ENCODE data around the gene IL9R.
"Not testable (repeated sequence)": the region's sequence is repeated elsewhere in the genome, so short reads cannot be mapped to it uniquely, and the experiment has no call there.

Gene IL9R

GRCh38 chrX:156001667-156002021, 4.1 kb downstream of the IL9R start:
- no peak for ATAC-seq (replicated peaks)
- Mint-ChIP-seq H3K27ac (peak overlapping the region; percentile 13 to 33), H3K4me1 (ENCODE audit: low read depth in 2 of 2) (peaks cover 17 to 33% of the 10 kb centered on the region in 2 donors), H3K4me3 (peak overlapping the region in 1 of 2 donors; percentile 42), H3K27me3 (no peaks in the 10 kb centered on the region), H3K36me3 (ENCODE audit: insufficient read depth) (peaks cover 2% of the 10 kb centered on the region), H3K9me3 (no peaks in the 10 kb centered on the region)
- no peak for DNase-seq

DNA sequence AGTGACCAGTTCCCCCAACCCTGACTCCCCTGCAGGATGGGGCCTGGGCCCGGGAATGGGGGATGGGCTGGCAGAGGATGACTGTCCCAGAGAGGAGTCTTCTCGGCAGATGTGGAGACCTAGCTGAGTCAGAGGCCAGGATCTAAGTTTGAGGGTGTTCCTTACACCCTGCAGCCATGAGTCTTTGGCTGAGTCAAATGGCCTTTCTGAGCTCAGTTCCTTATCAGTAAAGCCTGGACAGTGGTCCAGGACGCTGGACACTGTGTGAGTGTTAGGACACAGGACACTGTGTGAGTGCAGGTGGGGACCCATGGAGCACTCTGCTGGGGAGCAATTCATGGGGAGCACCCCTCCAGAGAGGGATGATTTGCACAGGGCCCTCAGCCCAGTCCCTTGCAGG, 5.0 kb downstream of the IL9R start:
- Mint-ChIP-seq H3K27me3 (no peaks in the 10 kb centered on the region), H3K27ac (no peak overlapping the region), H3K4me1 (ENCODE audit: low read depth in 2 of 2) (peaks cover 15 to 25% of the 10 kb centered on the region in 2 donors), H3K9me3 (no peaks in the 10 kb centered on the region), H3K4me3 (no peak overlapping the region), H3K36me3 (ENCODE audit: insufficient read depth) (peaks cover 2% of the 10 kb centered on the region)
- ATAC-seq (replicated peaks) (no peak), DNase-seq (no peak)

DNA sequence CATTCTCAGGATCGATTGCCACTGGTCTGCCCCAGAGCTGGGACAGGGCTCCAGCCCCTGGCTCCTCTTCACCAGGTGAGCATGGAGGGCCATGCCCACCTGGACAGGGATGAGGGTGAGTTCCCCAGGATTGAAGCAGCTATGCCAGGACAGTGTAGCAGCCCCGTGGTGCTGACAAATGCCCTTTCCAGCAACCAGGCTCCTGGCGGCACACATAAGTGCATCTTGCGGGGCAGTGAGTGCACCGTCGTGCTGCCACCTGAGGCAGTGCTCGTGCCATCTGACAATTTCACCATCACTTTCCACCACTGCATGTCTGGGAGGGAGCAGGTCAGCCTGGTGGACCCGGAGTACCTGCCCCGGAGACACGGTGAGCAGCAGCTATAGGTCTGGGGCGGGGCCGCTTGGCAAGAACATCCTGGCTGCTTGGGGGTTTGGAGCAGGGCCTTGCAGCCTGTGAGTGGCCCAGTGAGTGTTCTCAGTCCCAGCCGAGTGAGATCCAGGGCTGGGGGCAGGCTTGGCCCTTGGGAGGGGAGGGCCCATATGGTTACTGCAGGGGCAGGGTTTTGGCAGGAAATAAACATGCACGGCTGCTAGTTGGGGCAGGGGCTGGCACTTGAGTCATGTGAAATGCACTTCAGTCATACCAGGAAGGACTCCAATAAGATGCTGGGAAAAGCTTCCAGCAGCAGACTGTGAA, 6.1 kb downstream of the IL9R start:
- ATAC-seq (replicated peaks) (no peak), DNase-seq (no peak)
- Mint-ChIP-seq H3K9me3 (no peaks in the 10 kb centered on the region), H3K4me3 (no peak overlapping the region), H3K27ac (peak overlapping the region in 1 of 2 donors; percentile 47), H3K36me3 (ENCODE audit: insufficient read depth) (peaks cover 2% of the 10 kb centered on the region), H3K27me3 (no peaks in the 10 kb centered on the region), H3K4me1 (ENCODE audit: low read depth in 2 of 2) (peaks cover 10 to 19% of the 10 kb centered on the region in 2 donors)

DNA sequence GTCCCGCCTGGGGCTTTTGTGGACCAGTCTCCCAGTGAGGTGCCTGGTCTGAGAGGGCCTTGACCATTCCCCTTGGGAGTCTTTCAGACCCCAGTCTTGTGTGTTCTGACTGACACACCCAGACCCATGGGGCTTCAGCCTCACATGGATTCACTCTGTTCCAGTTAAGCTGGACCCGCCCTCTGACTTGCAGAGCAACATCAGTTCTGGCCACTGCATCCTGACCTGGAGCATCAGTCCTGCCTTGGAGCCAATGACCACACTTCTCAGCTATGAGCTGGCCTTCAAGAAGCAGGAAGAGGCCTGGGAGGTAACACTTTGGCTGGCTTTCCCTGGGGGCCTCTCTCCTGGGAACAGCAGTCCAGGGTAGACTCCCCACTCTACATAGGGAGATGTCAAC, 6.8 kb downstream of the IL9R start:
- ATAC-seq (replicated peaks) (no peak), DNase-seq (no peak)
- H3K36me3 Mint-ChIP-seq (ENCODE audit: insufficient read depth): peaks cover 2% of the 10 kb centered on the region
- peak overlapping the region in 1 of 2 donors; percentile 47 for H3K27ac Mint-ChIP-seq
- H3K4me1 Mint-ChIP-seq (ENCODE audit: low read depth in 2 of 2): peaks cover 10 to 19% of the 10 kb centered on the region in 2 donors
- no peak overlapping the region for H3K4me3 Mint-ChIP-seq
- H3K27me3 Mint-ChIP-seq: no peaks in the 10 kb centered on the region
- no peaks in the 10 kb centered on the region for H3K9me3 Mint-ChIP-seq

GRCh38 chrX:156004740-156005139, 7.2 kb downstream of the IL9R start:
- DNase-seq (no peak), ATAC-seq (replicated peaks) (no peak)
- Mint-ChIP-seq H3K4me3 (no peak overlapping the region), H3K27ac (no peak overlapping the region), H3K9me3 (no peaks in the 10 kb centered on the region), H3K4me1 (ENCODE audit: low read depth in 2 of 2) (peaks cover 10 to 19% of the 10 kb centered on the region in 2 donors), H3K36me3 (ENCODE audit: insufficient read depth) (peaks cover 2% of the 10 kb centered on the region), H3K27me3 (no peaks in the 10 kb centered on the region)

GRCh38 chrX:156005144-156005543, 7.6 kb downstream of the IL9R start:
- DNase-seq (no peak), ATAC-seq (replicated peaks) (no peak)
- peaks cover 2% of the 10 kb centered on the region for H3K36me3 Mint-ChIP-seq (ENCODE audit: insufficient read depth)
- H3K4me3 Mint-ChIP-seq: no peak overlapping the region
- H3K4me1 Mint-ChIP-seq (ENCODE audit: low read depth in 2 of 2): peaks cover 10 to 17% of the 10 kb centered on the region in 2 donors
- H3K27ac Mint-ChIP-seq: no peak overlapping the region
- no peaks in the 10 kb centered on the region for H3K27me3 Mint-ChIP-seq
- H3K9me3 Mint-ChIP-seq: no peaks in the 10 kb centered on the region

- DNase-seq: not testable (repeated sequence)
These were observed 9.0 kb downstream of the IL9R start for GRCh38 chrX:156006468-156006867.

DNA sequence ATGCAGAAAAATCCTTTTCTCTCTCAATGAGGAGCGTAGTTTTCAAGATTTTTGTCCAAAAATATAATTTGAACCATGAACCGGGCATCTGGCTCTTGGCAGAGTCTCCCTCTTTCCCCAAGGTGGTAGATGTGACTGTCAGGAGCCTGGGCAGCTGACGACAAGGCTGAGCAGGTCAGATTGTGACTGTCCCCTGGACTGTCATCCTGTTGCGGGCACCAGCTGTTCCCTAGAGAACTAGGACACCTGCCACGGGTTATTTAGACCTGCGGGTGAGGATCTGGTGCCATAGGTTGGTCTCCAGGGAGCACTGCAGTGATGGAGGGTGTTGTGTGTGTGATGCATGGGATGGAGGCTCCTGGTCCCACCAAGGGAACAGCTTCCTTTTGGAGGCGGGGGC, 10.9 kb downstream of the IL9R start:
- H3K9me3 Mint-ChIP-seq; H3K27ac Mint-ChIP-seq; H3K4me3 Mint-ChIP-seq; H3K36me3 Mint-ChIP-seq (ENCODE audit: insufficient read depth); DNase-seq; ATAC-seq (replicated peaks); H3K27me3 Mint-ChIP-seq; H3K4me1 Mint-ChIP-seq (ENCODE audit: low read depth in 2 of 2): not testable (repeated sequence)

More at GRCh38 chrX:156006468-156006867, 9.0 kb downstream of the IL9R start:
- H3K4me1 Mint-ChIP-seq (ENCODE audit: low read depth in 2 of 2): peaks cover 6 to 11% of the 10 kb centered on the region in 2 donors
- not testable (repeated sequence) for H3K27me3 Mint-ChIP-seq; H3K27ac Mint-ChIP-seq; H3K9me3 Mint-ChIP-seq; ATAC-seq (replicated peaks); H3K4me3 Mint-ChIP-seq; H3K36me3 Mint-ChIP-seq (ENCODE audit: insufficient read depth)

DNA sequence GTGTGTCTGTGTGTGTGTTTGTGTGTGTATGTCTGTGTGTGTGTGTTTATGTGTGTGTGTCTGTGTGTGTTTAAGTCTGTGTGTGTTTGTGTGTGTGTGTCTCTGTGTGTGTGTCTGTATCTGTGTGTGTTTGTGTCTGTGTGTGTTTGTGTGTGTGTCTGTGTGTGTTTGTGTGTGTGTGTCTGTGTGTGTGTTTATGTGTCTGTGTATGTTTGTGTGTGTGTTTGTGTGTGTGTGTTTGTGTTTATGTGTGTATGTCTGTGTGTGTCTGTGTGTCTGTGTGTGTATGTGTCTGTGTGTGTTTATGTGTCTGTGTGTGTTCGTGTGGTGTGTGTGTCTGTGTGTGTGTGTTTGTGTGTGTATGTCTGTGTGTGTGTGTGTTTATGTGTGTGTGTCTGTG, 11.4 kb downstream of the IL9R start:
- no peaks in the 10 kb centered on the region for H3K27me3 Mint-ChIP-seq
- H3K27ac Mint-ChIP-seq: no peak overlapping the region
- no peak for ATAC-seq (replicated peaks)
- no peak for DNase-seq
- H3K36me3 Mint-ChIP-seq (ENCODE audit: insufficient read depth): no peaks in the 10 kb centered on the region
- no peak overlapping the region for H3K4me3 Mint-ChIP-seq
- H3K4me1 Mint-ChIP-seq (ENCODE audit: low read depth in 2 of 2): peaks cover 1 to 2% of the 10 kb centered on the region in 2 donors
- H3K9me3 Mint-ChIP-seq: no peaks in the 10 kb centered on the region

- H3K36me3 Mint-ChIP-seq (ENCODE audit: insufficient read depth); H3K27ac Mint-ChIP-seq; H3K27me3 Mint-ChIP-seq; H3K4me3 Mint-ChIP-seq; H3K9me3 Mint-ChIP-seq; H3K4me1 Mint-ChIP-seq (ENCODE audit: low read depth in 2 of 2); ATAC-seq (replicated peaks); DNase-seq: not testable (repeated sequence)
These were observed 12.2 kb downstream of the IL9R start for GRCh38 chrX:156009691-156010090.

DNA sequence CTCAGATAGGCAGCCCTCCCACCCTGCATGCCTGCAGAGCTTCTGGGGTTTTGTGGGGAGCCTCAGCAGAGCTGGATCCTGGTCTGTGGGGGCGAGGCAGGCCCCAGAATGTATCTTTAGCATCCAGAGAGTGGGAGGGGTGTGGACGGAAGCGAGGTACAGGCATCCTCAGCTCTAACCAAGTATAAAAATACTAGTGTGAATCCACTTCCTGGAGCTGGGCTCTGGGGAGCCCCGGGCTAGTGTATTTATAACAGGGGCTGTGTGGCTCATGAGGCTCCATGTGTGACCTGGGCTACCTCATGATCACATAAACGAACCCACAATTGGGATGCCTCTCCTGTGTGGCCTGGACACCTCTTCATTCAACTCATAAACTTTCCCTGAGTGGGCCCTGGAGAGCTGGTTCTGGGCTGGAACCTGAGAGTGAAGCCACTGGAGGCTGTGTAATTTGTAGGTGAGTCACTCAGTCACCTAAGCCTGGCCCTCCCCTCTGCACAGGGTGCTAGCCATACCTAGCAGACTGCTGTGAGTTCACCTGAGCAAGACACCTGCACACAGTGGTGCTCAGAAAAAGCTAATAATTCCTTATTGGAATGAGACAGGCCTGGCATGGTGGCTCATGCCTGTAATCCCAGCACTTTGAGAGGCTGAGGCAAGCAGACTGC, 15.9 kb downstream of the IL9R start:
- peak; percentile 74 for ATAC-seq (replicated peaks)
- H3K4me3 Mint-ChIP-seq; H3K9me3 Mint-ChIP-seq; H3K27me3 Mint-ChIP-seq; H3K36me3 Mint-ChIP-seq (ENCODE audit: insufficient read depth); H3K27ac Mint-ChIP-seq; DNase-seq; H3K4me1 Mint-ChIP-seq (ENCODE audit: low read depth in 2 of 2): not testable (repeated sequence)

DNA sequence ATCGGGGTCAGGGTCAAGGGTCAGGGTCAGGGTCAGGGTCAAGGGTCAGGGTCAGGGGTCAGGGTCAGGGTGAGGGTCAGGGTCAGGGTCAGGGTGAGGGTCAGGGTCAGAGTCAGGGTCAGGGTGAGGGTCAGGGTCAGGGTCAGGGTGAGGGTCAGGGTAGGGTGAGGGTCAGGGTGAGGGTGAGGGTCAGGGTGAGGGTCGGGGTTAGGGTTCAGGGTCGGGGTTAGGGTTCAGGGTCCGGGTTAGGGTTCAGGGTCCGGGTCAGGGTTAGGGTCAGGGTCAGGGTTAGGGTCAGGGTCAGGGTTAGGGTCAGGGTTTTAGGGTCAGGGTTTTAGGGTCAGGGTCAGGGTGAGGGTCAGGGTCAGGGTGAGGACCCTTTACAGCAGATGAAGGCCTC, 22.4 kb downstream of the IL9R start:
- not testable (repeated sequence) for H3K27ac Mint-ChIP-seq; DNase-seq; H3K4me1 Mint-ChIP-seq (ENCODE audit: low read depth in 2 of 2); ATAC-seq (replicated peaks); H3K4me3 Mint-ChIP-seq; H3K9me3 Mint-ChIP-seq; H3K36me3 Mint-ChIP-seq (ENCODE audit: insufficient read depth); H3K27me3 Mint-ChIP-seq

DNA sequence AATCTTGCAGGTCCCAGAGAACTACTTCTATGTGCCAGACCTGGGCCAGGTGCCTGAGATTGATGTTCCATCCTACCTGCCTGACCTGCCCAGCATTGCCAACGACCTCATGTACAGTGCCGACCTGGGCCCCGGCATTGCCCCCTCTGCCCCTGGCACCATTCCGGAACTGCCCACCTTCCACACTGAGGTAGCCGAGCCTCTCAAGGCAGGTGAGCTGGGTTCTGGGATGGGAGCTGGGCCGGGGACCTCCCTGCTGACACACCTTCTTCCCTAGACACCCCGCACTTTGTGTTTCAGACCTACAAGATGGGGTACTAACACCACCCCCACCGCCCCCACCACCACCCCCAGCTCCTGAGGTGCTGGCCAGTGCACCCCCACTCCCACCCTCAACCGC, 25.5 kb downstream of the IL9R start:
- not testable (repeated sequence) for H3K4me1 Mint-ChIP-seq (ENCODE audit: low read depth in 2 of 2); H3K36me3 Mint-ChIP-seq (ENCODE audit: insufficient read depth); ATAC-seq (replicated peaks); H3K9me3 Mint-ChIP-seq; H3K27me3 Mint-ChIP-seq; H3K27ac Mint-ChIP-seq; DNase-seq; H3K4me3 Mint-ChIP-seq

- H3K27ac Mint-ChIP-seq; DNase-seq; H3K4me1 Mint-ChIP-seq (ENCODE audit: low read depth in 2 of 2); H3K9me3 Mint-ChIP-seq; H3K4me3 Mint-ChIP-seq; H3K36me3 Mint-ChIP-seq (ENCODE audit: insufficient read depth); ATAC-seq (replicated peaks); H3K27me3 Mint-ChIP-seq: not testable (repeated sequence)
These were observed 27.5 kb downstream of the IL9R start for GRCh38 chrX:156024949-156025492.

Data from effector memory CD8-positive, alpha-beta T cell (primary cell).